BE2C (cell line): ENCODE data around the gene DBNDD1.

Experiments
- DNase-seq: peaks from one replicate; pipeline ENCODE4 v3.0.0-alpha.2; 2020
- H3K27me3 ChIP-seq: fragments of 250-450 bp; sonication (Bioruptor Pico); 2 replicates; pipeline ENCODE4 v1.5.1; 2020; ENCODE audit warnings: mild to moderate bottlenecking
- H3K36me3 ChIP-seq: fragments of 250-450 bp; sonication (Bioruptor Pico); 2 replicates; pipeline ENCODE4 v1.5.1; 2020; ENCODE audit warnings: mild to moderate bottlenecking
- H3K4me1 ChIP-seq: fragments of 250-450 bp; sonication (Bioruptor Pico); 2 replicates; pipeline ENCODE4 v1.5.1; 2020
- H3K4me3 ChIP-seq: 2 replicates; pipeline ENCODE4 v1.5.1; 2011; ENCODE audit warnings: low read depth, low read length
- H3K9me3 ChIP-seq: fragments of 250-450 bp; sonication (Bioruptor Pico); 2 replicates; pipeline ENCODE4 v1.5.1; 2020
- CTCF ChIP-seq: IDR thresholded peaks from 2 replicates; pipeline ENCODE4 v1.5.1; 2012; ENCODE audit warnings: mild to moderate bottlenecking, low read depth, low read length

DBNDD1 gene

DNA sequence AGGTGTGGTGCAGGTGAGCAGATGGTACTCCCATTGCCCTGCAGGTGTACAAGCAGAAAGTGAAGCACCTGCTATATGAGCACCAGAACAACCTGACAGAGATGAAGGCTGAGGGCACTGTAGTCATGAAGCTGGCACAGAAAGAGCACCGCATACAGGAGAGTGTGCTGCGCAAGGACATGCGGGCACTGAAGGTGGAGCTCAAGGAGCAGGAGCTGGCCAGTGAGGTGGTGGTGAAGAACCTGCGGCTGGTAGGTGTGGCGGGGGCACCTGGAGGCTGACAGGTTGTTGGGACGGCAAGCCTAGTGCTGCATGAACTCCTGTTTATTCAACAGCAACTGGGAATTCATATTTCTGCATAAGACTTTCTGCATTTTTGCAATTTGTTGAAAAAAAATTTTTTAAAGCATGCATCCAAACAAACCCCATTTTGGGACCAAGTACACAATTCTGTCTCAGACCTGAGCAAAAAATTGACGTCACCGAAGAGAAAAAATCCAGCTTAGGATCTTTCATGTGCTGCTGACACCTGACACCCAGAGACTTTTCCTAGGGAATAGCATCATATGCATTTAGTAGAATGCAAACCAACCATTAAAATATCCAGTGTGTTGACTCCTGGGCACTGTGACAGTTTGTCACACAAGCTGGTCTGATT is 13.5 kb upstream of the DBNDD1 start:
- peaks cover 41% of the 10 kb centered on the region for H3K36me3 ChIP-seq
- no peak overlapping the region for H3K4me3 ChIP-seq
- no peaks in the 10 kb centered on the region for H3K27me3 ChIP-seq
- no peaks in the 10 kb centered on the region for H3K4me1 ChIP-seq
- no peak for DNase-seq
- no peaks in the 10 kb centered on the region for H3K9me3 ChIP-seq
- no peak for TF ChIP-seq CTCF

DNA sequence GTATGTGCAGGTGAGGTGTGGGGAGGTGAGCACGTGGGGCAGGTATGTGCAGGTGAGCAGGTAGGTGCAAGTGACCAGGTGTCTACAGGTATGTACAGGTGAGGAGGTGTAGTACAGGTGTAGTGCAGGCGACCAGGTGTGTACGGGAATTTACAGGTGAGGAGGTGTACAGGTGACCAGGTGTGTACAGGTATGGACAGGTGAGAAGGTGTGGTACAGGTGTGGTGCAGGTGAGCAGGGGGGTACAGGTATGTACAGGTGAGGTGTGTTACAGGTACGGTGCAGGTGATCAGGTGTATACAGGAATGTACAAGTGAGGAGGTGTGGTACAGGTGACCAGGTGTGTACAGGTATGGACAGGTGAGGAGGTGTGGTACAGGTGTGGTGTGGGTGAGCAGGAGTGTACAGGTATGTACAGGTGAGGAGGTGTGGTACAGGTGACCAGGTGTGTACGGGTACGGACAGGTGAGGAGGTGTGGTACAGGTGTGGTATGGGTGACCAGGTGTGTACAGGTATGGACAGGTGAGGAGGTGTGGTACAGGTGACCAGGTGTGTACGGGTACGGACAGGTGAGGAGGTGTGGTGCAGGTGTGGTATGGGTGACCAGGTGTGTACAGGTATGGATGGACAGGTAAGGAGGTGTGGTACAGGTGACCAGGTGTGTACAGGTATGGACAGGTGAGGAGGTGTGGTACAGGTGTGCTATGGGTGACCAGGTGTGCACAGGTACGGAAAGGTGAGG is 12.8 kb upstream of the DBNDD1 start:
- no peaks in the 10 kb centered on the region for H3K27me3 ChIP-seq

DNA sequence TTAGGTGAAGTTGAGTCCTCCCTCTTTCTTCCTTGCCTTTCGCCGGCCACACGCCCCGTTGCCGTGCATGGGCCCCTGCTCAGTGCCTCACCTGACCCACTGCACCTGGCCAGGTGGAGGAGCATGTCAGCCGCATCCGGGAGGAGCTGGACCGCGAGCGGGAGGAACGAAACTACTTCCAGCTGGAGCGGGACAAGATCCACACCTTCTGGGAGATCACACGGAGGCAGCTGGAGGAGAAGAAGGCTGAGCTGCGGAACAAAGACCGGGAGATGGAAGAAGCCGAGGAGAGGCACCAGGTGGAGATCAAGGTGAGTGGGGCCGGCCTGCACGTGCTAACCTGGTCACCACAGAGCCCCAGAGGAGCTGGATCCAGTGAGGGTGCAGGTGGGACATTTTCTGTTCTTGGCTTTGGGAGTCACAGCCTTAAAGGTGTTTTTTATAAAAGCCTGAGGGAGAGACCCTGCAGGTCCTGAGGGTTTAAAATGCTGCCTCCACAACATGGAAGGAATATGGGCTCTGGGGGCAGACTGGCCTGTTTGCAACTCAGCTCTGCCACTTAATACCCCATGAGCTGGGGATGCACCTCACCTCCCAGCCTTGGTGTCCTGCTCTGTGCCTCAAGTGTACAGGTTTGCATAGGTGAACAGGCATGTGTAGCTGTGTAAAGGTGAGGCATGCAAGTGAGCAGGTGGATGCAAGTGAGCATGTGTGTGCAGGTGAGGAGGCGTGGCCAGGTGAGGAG is 12.1 kb upstream of the DBNDD1 start:
- Histone ChIP-seq H3K27me3 (no peaks in the 10 kb centered on the region), H3K4me3 (no peak overlapping the region), H3K36me3 (peaks cover 27% of the 10 kb centered on the region), H3K4me1 (no peaks in the 10 kb centered on the region), H3K9me3 (no peaks in the 10 kb centered on the region)
- TF ChIP-seq CTCF: no peak
- DNase-seq: no peak

More for the DNA sequence above, 12.8 kb upstream of the DBNDD1 start:
- no peak for TF ChIP-seq CTCF
- no peaks in the 10 kb centered on the region for H3K4me1 ChIP-seq
- H3K4me3 ChIP-seq: no peak overlapping the region
- no peak for DNase-seq
- H3K9me3 ChIP-seq: no peaks in the 10 kb centered on the region
- peaks cover 34% of the 10 kb centered on the region for H3K36me3 ChIP-seq

DNA sequence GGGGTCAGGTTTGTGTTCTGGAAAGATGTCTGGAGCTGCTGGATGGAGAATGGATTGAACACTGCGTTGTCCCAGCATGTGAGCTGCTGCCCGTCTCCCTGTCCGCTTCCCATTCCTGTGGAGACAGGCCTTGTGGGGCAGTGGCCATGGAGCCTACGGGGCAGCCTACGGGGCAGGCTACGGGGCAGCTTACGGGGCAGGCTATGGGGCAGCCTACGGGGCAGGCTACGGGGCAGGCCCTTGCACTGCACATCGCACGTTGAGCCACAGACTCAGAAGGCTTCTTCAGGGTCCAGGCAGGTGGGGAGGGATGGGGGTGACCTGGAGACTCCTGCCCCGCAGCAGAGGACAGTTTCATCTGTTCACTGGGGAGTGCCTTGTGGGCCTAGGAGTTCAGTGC is 9.7 kb upstream of the DBNDD1 start:
- no peak overlapping the region for H3K4me3 ChIP-seq
- no peaks in the 10 kb centered on the region for H3K27me3 ChIP-seq
- no peaks in the 10 kb centered on the region for H3K9me3 ChIP-seq
- H3K4me1 ChIP-seq: no peaks in the 10 kb centered on the region
- DNase-seq: no peak
- peaks cover 17% of the 10 kb centered on the region for H3K36me3 ChIP-seq
- TF ChIP-seq CTCF: no peak

GRCh38 chr16:90027611-90028010 is 8.4 kb upstream of the DBNDD1 start:
- H3K27me3 ChIP-seq: no peaks in the 10 kb centered on the region
- no peak for DNase-seq
- no peaks in the 10 kb centered on the region for H3K4me1 ChIP-seq
- peaks cover 12% of the 10 kb centered on the region for H3K36me3 ChIP-seq
- H3K4me3 ChIP-seq: no peak overlapping the region
- H3K9me3 ChIP-seq: no peaks in the 10 kb centered on the region
- TF ChIP-seq CTCF: no peak

GRCh38 chr16:90026135-90026534 is 6.9 kb upstream of the DBNDD1 start:
- TF ChIP-seq CTCF: peak; percentile 28
- H3K27me3 ChIP-seq: no peaks in the 10 kb centered on the region
- DNase-seq: no peak
- H3K4me1 ChIP-seq: peaks cover 8% of the 10 kb centered on the region
- no peaks in the 10 kb centered on the region for H3K9me3 ChIP-seq
- H3K36me3 ChIP-seq: peaks cover 2% of the 10 kb centered on the region
- H3K4me3 ChIP-seq: no peak overlapping the region
